SU-DHL-6 (cell line): Measurements from ENCODE around the gene NAPG.

Experiments used
- H2AFZ ChIP-seq: fragments of 200-600 bp; sonication (generic); 2 replicates; pipeline ENCODE4 v1.6.1; 2014; ENCODE audit warnings: low read depth, mild to moderate bottlenecking, moderate library complexity, mixed read lengths, antibody characterized with exemption, low read length; ENCODE audit not compliant: severe bottlenecking
- H3F3A ChIP-seq: fragments of 200-600 bp; shearing (Covaris generic); 2 replicates; pipeline ENCODE4 v1.6.0; 2016; ENCODE audit warnings: antibody characterized with exemption, mild to moderate bottlenecking; ENCODE audit not compliant: insufficient read depth
- H3K27ac ChIP-seq: fragments of 200-600 bp; sonication (generic); 2 replicates; pipeline ENCODE4 v1.5.1; 2016; ENCODE audit warnings: low read depth, mild to moderate bottlenecking, low read length, moderate library complexity, mixed read lengths
- H3K27me3 ChIP-seq: fragments of 200-600 bp; sonication (generic), shearing (Covaris generic); 2 replicates; pipeline ENCODE4 v1.6.0; 2014; ENCODE audit warnings: mild to moderate bottlenecking, low read length
- H3K36me3 ChIP-seq: fragments of 200-600 bp; sonication (generic); 2 replicates; pipeline ENCODE4 v1.6.1; 2014; ENCODE audit warnings: mild to moderate bottlenecking, low read length, mixed read lengths
- H3K4me2 ChIP-seq: fragments of 300-600, 200-600 bp; shearing (Covaris generic), sonication (generic); 2 replicates; pipeline ENCODE4 v1.6.0; 2014; ENCODE audit warnings: low read length, low read depth, mild to moderate bottlenecking; ENCODE audit not compliant: poor library complexity, severe bottlenecking
- H3K4me3 ChIP-seq: fragments of 200-600 bp; sonication (generic); 2 replicates; pipeline ENCODE4 v1.5.1; 2014; ENCODE audit warnings: antibody characterized with exemption, low read length, mild to moderate bottlenecking, mixed read lengths; ENCODE audit not compliant: insufficient read depth, poor library complexity, severe bottlenecking
- H3K79me2 ChIP-seq: fragments of 200-600 bp; sonication (generic); 2 replicates; pipeline ENCODE4 v1.6.1; 2014; ENCODE audit warnings: mild to moderate bottlenecking, low read length, moderate library complexity; ENCODE audit not compliant: insufficient read depth
- H3K9ac ChIP-seq: fragments of 200-600 bp; sonication (generic); 2 replicates; pipeline ENCODE4 v1.7.0; 2014; ENCODE audit warnings: mild to moderate bottlenecking, low read length
- H3K9me2 ChIP-seq: fragments of 200-600 bp; sonication (generic); replicated peaks from 2 replicates; pipeline ENCODE4 v1.6.1; 2014; ENCODE audit warnings: low read length; ENCODE audit not compliant: insufficient read depth
- H3K9me3 ChIP-seq: fragments of 200-600 bp; sonication (generic); 2 replicates; pipeline ENCODE4 v1.6.1; 2014; ENCODE audit warnings: low read length, mixed read lengths; ENCODE audit not compliant: insufficient read depth
- H4K20me1 ChIP-seq: fragments of 200-600 bp; sonication (generic); 2 replicates; pipeline ENCODE4 v1.6.1; 2014; ENCODE audit warnings: low read depth, mild to moderate bottlenecking, antibody characterized with exemption, low read length, moderate library complexity, mixed read lengths
- EZH2phosphoT487 ChIP-seq: fragments of 200-600 bp; sonication (generic), shearing (Covaris generic); conservative IDR thresholded peaks from 2 replicates; pipeline ENCODE4 v1.6.1; 2018; ENCODE audit warnings: mild to moderate bottlenecking, antibody characterized with exemption, low read length, moderate library complexity, mixed read lengths
- TF ChIP-seq, protein P1 (sequence below): fragments of 200-600 bp; sonication (generic); IDR thresholded peaks from one replicate; pipeline ENCODE4 v1.5.1; 2017; ENCODE audit warnings: antibody characterized with exemption, mild to moderate bottlenecking, low read length, moderate library complexity; ENCODE audit not compliant: insufficient read depth, poor library complexity, severe bottlenecking

The NAPG gene

DNA sequence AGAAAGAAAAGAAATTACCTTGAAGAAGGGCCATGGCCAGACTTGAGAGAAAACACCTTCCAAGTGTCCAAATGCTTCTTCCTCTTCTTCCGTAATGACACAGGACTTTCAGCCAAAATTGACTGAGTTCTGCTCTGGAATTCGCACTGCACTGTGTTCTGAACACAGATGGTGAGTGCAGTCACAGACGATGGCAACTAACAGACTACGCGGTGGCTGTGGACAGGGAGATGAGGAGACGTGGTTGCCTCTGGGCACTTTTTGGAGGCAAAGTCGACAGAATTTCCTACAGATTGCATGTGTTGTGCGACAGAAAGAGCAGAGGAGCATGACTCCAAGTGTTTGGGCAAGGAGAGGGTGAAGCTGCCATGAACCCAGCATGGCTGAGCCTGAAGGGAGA, 4.3 kb upstream of the NAPG start:
- H3K27ac ChIP-seq: no peak overlapping the region
- H4K20me1 ChIP-seq: no peaks in the 10 kb centered on the region
- TF ChIP-seq EZH2phosphoT487: no peak
- TF ChIP-seq, protein P1, sequence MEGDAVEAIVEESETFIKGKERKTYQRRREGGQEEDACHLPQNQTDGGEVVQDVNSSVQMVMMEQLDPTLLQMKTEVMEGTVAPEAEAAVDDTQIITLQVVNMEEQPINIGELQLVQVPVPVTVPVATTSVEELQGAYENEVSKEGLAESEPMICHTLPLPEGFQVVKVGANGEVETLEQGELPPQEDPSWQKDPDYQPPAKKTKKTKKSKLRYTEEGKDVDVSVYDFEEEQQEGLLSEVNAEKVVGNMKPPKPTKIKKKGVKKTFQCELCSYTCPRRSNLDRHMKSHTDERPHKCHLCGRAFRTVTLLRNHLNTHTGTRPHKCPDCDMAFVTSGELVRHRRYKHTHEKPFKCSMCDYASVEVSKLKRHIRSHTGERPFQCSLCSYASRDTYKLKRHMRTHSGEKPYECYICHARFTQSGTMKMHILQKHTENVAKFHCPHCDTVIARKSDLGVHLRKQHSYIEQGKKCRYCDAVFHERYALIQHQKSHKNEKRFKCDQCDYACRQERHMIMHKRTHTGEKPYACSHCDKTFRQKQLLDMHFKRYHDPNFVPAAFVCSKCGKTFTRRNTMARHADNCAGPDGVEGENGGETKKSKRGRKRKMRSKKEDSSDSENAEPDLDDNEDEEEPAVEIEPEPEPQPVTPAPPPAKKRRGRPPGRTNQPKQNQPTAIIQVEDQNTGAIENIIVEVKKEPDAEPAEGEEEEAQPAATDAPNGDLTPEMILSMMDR: no peak
- no peaks in the 10 kb centered on the region for H3K9me2 ChIP-seq
- no peak overlapping the region for H3K4me2 ChIP-seq
- H3K79me2 ChIP-seq: peaks cover 4% of the 10 kb centered on the region
- no peak overlapping the region for H3K4me3 ChIP-seq
- H3K36me3 ChIP-seq: no peaks in the 10 kb centered on the region
- H3K9me3 ChIP-seq: no peaks in the 10 kb centered on the region
- H3K9ac ChIP-seq: no peak overlapping the region
- H2AFZ ChIP-seq: no peak overlapping the region
- H3F3A ChIP-seq: no peaks in the 10 kb centered on the region
- no peaks in the 10 kb centered on the region for H3K27me3 ChIP-seq

DNA sequence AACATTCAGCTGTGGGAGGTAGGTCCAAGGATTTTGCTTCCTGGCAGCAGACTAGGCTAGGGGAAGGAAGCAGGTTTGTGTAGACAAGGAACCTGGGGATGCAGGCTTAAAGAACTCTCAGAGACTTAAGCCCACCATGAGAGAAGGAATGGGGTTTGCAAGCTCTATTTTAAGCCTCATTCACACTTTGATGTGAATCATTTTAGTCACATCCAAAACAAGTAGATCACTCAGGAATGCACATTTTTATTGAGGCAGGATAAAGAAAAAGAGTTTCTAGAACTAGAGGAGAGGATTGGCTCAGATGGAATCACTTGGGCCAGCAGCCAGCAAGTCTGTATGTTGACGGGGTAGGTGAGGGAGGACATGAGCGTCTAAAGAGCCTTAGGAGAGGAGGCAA, 3.3 kb upstream of the NAPG start:
- Histone ChIP-seq H3K9me2 (no peaks in the 10 kb centered on the region), H3K4me2 (no peak overlapping the region), H3K27me3 (no peaks in the 10 kb centered on the region), H3K79me2 (peaks cover 14% of the 10 kb centered on the region), H3K9ac (no peak overlapping the region), H3K9me3 (no peaks in the 10 kb centered on the region), H3K4me3 (no peak overlapping the region), H2AFZ (no peak overlapping the region), H4K20me1 (no peaks in the 10 kb centered on the region), H3F3A (no peaks in the 10 kb centered on the region), H3K36me3 (no peaks in the 10 kb centered on the region), H3K27ac (no peak overlapping the region)
- no peak for TF ChIP-seq EZH2phosphoT487
- TF ChIP-seq, protein P1: no peak

DNA sequence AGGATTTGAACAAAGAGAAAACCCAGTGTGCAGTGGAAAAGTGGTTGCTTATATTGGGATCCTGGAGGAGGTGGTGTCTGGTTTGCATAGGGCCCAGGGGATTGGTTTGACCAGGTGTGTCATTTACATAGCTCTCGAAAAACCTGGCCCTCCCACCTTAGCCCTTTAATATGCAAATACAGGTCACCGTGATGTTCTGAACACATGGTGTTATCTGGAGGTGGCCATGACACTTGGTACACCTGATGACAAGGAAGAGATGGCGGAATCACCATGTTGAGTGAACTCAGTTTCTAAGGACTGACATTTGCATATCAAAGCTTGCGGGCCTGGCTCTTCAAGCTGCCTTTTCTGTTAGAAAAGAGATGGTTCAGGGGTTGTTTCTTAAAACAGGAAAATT, 2.3 kb upstream of the NAPG start:
- Histone ChIP-seq H3K4me2 (no peak overlapping the region), H3K36me3 (no peaks in the 10 kb centered on the region), H3K9me2 (no peaks in the 10 kb centered on the region), H3K79me2 (peaks cover 24% of the 10 kb centered on the region), H3K27ac (no peak overlapping the region), H3K27me3 (no peaks in the 10 kb centered on the region), H4K20me1 (no peaks in the 10 kb centered on the region), H3K4me3 (no peak overlapping the region), H3K9me3 (no peaks in the 10 kb centered on the region), H2AFZ (no peak overlapping the region), H3F3A (no peaks in the 10 kb centered on the region), H3K9ac (no peak overlapping the region)
- TF ChIP-seq EZH2phosphoT487: no peak
- TF ChIP-seq, protein P1: no peak
